RWPE1 (cell line): ENCODE data around the gene CACNA2D4.

Experiments used
- CTCF ChIA-PET: fragments of 350-600 bp; sonication (Branson Sonifier 250); formaldehyde crosslinking; extraction: SDS; loops from one replicate; lab custom pipeline; 2021; lab: Yijun Ruan, JAX
- POLR2A ChIA-PET: fragments of 400-600 bp; formaldehyde crosslinking; extraction: SDS; loops from one replicate; lab custom pipeline; 2020; ENCODE audit warnings: antibody characterized with exemption; ENCODE audit not compliant: low non-redundant PET; lab: Yijun Ruan, JAX
- DNase-seq: peaks from one replicate; pipeline ENCODE4 v3.0.0; 2012; ENCODE audit warnings: low spot score
- H3K27ac ChIP-seq: fragments of 450-650 bp; 2 replicates; pipeline ENCODE4 v1.5.1; 2017
- TF ChIP-seq, protein P1 (sequence below): fragments of 450-650 bp; conservative IDR thresholded peaks from 2 replicates; pipeline ENCODE4 v1.5.1; 2017; ENCODE audit warnings: low read depth, mild to moderate bottlenecking

The CACNA2D4 gene

DNA sequence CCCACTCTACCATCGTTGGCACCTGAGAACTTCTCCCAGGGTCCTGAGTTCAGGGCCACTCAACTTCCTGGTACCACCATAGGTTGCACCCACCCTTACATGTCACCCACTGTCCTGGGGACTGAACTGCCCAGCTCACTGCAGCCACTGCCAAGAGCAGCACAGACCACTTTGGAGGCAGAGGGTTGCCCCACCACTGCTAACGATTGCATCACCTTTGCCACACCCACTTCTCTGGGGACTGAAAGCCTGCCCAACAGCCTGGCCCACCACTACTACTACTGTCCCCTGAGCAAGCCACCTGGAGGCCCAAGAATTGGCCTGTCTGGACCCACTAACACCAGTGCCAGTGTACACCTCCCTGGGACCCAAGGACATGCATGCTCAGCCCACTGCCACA is 27.6 kb downstream of the CACNA2D4 start:
- TF ChIP-seq, protein P1, sequence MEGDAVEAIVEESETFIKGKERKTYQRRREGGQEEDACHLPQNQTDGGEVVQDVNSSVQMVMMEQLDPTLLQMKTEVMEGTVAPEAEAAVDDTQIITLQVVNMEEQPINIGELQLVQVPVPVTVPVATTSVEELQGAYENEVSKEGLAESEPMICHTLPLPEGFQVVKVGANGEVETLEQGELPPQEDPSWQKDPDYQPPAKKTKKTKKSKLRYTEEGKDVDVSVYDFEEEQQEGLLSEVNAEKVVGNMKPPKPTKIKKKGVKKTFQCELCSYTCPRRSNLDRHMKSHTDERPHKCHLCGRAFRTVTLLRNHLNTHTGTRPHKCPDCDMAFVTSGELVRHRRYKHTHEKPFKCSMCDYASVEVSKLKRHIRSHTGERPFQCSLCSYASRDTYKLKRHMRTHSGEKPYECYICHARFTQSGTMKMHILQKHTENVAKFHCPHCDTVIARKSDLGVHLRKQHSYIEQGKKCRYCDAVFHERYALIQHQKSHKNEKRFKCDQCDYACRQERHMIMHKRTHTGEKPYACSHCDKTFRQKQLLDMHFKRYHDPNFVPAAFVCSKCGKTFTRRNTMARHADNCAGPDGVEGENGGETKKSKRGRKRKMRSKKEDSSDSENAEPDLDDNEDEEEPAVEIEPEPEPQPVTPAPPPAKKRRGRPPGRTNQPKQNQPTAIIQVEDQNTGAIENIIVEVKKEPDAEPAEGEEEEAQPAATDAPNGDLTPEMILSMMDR = no peak
- no peak for DNase-seq
- no peak overlapping the region for H3K27ac ChIP-seq
- ChIA-PET CTCF (no interaction called here), POLR2A (no interaction called here)

DNA sequence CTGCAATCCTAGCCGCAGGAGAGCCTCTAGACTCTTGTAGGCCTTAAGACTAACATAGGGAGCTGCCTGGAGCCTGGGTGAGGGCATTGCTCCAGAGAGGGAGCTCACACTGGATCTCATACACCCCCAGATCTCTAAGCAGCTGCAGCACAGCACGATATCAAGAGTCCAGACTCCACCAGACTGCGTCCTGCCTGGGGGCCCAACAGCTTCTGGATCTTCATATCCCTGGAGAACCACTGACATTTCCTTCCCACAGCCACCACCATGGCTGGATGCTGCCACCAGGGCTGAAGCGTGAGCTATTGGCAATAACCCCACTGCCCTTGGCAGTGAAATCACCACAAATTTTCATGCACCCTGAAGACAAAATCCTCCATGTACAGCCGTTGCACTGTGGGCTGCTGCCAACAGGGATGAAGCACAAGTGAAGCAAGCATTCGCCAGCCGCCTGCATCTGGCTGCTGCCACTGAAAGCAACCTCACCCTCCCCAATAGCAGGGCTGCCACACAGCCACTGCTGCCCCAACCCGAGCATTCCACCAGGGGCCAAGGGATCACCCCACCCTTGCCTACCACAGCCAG is 28.2 kb downstream of the CACNA2D4 start:
- POLR2A ChIA-PET = no interaction called here
- TF ChIP-seq, protein P1 = no peak
- CTCF ChIA-PET = no interaction called here
- H3K27ac ChIP-seq = no peak overlapping the region
- DNase-seq = no peak

DNA sequence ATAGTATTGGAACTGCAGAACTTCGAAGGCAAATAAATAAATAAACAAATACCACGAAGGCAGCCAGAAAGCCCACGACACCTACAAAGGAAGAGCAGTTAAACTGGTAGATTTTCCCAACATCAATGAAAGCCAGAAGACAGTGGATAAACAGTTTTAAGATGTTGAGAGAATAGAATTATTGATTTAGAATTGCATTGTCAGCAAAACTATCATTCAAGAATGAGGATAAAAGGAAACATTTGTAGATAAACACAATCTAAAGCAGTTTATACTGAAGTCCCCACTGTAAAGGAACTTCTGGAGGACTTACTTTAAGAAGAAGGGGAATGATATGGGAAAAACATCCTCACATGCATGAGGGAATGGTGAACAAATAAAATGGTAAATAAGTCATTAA is 29.5 kb downstream of the CACNA2D4 start:
- CTCF ChIA-PET = no interaction called here
- H3K27ac ChIP-seq = no peak overlapping the region
- TF ChIP-seq, protein P1 = no peak
- no peak for DNase-seq
- POLR2A ChIA-PET = no interaction called here

DNA sequence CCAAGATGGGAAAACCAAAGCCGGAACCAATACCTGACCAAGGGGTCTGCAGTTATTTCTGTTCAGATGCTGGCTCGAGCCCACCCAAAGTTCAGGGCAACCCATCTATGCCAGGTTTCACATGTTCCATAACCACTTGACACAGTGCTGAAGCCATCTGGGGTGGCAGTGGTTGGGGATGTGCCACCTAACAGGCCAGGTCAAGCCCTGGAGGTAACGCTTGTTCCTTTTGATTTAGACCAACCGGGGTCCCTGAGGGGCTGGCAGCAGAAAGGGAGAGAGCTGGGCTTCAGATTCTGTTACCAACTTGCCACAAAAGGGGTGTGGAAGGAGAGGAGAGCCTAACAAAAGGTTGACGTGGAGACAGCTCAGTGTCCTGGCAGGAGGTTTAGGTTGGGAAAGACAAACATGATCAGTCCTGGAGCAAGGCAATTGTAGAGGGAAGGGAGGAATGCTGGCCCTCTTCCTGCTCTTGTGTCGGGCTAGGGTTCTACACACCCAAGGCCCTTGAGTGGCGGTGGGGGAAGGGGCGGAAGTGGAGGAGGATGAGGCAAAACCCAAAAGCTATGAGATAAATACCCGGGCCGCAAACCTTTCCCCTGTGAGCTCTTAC is 31.9 kb downstream of the CACNA2D4 start:
- no peak overlapping the region for H3K27ac ChIP-seq
- DNase-seq = no peak
- ChIA-PET POLR2A (no interaction called here), CTCF (no interaction called here)
- TF ChIP-seq, protein P1 = no peak

DNA sequence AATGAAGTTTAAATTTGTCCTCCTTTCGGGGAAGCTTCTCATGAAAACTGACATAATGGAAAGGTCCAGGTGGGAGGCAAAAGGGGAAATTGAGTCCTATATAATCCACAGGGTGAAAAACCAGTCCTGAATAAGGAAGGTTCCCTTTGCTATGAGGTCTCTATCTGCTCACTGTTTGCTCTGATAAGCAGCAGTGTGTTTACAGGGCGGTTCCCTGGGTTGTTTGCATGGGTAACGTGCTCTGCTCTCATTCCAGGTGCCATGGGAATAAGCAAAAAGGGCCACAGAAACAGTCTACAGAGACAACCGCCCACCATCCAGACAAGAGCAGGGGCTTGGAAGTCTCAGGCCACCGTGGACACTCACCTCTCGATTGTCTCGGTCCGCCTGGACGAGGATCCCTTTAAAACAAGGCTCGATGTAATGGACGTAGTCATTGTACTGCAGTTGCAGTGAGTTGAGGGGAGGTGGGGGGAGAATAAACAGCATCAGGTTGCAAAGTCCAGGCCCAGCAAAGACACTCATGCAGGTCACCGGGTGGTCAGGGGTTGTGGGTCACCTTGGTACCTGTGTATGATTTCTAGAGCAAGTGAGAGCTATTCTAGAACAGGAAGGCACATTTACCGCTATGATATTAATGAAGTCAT is 32.7 kb downstream of the CACNA2D4 start:
- TF ChIP-seq, protein P1 = no peak
- ChIA-PET CTCF (no interaction called here), POLR2A (no interaction called here)

DNA sequence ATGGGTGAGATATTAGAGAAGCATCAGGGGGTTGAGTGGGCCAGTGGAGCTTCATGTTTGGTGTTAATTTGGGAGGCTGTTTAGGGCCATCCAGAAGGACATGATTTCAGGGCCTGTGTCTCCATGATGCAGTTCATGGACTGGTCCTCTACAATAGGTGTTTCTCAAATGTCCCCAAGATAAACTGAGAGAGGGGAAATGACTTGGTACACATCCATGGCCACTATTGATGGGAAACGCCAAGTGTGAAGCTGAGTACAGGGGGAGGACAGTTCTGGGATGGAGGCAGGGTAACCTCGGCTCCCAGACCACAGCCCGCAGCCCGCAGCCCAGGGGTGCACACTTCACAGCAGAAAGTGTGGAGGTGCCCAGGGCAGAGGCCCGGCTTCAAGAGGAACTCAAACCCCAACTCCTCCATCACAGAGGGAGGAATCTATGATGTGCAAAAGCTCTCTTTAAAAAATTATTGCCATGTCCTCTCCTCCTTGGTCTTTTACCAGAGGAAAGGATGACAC is 33.3 kb downstream of the CACNA2D4 start:
- no peak overlapping the region for H3K27ac ChIP-seq
- ChIA-PET CTCF (no interaction called here), POLR2A (no interaction called here)
- no peak for DNase-seq
- TF ChIP-seq, protein P1 = no peak

More for the DNA sequence above, 32.7 kb downstream of the CACNA2D4 start:
- H3K27ac ChIP-seq = no peak overlapping the region
- no peak for DNase-seq
